ENCODE data around the gene TXNL1. TPM values are rescaled to one million over a fixed set of nuclear protein-coding genes. Genes with fewer than 3 reads are reported as not detected.

The TXNL1 gene
- total RNA-seq, 1 experiment from 2014 or later, result 52.8 TPM

DNA sequence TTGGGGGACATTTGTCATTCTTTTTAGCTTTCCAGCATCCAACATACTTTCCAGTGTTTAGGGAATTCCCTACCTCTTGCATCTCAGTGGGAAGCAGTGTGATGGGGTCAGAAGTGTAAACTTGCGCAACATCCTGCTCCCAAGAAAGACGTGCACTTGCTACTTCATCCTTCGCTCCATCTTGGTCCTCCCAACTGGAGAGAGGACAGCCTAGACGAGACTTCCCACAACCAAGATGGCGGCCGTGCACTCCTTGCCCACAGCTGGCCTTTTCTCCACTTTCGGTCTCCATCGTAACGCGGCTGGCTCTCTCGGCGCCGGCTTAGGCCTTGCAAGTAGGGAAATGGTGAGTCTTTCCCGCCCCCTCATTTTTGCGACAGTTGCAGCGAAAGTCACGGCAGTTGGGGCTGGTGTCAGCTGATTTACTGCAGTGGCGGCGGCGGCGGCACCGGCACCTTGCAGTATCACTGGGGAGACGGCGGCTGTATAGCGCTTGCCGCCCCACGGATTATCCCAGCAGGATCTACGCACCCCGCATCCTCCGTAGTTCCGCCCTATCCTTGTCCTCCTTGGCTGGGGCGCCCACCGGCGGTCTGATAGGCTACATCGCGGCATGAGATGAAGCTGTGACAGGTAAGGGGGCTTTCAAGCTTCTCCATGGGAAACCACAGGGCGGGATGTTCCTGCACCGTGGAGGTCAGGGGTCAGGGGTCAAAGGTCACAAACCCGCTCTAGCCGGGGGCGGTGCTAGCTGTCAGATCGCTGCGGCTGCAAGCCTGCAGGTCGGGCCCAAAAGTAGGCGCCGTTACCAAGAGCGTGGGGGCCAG, 12.8 kb upstream of the TXNL1 start, which contains the start of gene WDR7:
Gene WDR7, plus strand, starts transcription at position 416 of the 827 bp plus-strand sequence. CDS start 21,157 bp downstream, outside the sequence.
- Histone ChIP-seq H3K27ac (ENCODE audit: low read length) (peak within 1 kb of the TSS; percentile 10; the same call in 1 of the 2 replicates), H4K20me1 (ENCODE audit: insufficient read depth, low read depth, low read length) (peaks cover 3% of the 10 kb centered on the region; the same call in 1 of the 2 replicates), H3K9ac (ENCODE audit: low read length) (peak within 1 kb of the TSS; percentile 89), H3K79me2 (ENCODE audit: low read length) (peaks cover 4% of the 10 kb centered on the region; the same call in 1 of the 2 replicates), H3K4me1 (ENCODE audit: low read length) (peaks cover 23% of the 10 kb centered on the region), H3K4me3 (ENCODE audit: low read length) (peak within 1 kb of the TSS; percentile 90), H3K9me3 (ENCODE audit: low read length) (no peaks in the 10 kb centered on the region), H3K4me2 (ENCODE audit: low read depth, low read length, poor library complexity, severe bottlenecking) (peak within 1 kb of the TSS; percentile 84), H3K27me3 (ENCODE audit: low read length) (no peaks in the 10 kb centered on the region), H2AFZ (ENCODE audit: low read length) (peak within 1 kb of the TSS; percentile 86), H3K9me2 (replicated peaks; ENCODE audit: insufficient read depth, low read length) (peaks cover 5% of the 10 kb centered on the region; the same call in 1 of the 2 replicates), H3K36me3 (ENCODE audit: insufficient read depth, low read length) (no peaks in the 10 kb centered on the region)
- DNase-seq, result peak; percentile 98

DNA sequence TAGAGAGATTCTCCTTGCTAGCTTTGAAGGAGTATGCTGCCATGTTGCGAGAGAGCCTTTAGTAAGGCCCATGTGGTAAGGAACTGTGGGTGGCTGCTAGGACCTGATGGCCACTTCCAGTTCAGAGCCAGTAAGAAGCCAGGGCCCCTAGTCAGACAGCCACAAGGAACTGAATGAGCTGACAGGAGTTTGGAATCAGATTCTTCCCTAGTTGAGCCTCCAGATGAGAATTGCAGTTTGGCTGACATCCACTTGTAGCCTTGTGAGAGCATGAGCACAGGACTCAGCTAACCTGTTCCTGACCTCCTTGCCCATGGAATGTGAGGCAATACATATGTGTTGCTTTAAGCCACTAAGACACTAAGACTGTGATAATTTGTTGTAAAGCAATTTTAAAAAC, 11.6 kb upstream of the TXNL1 start:
- Histone ChIP-seq H3K9me3 (ENCODE audit: low read length) (no peaks in the 10 kb centered on the region), H3K4me1 (ENCODE audit: low read length) (peaks cover 26% of the 10 kb centered on the region), H4K20me1 (ENCODE audit: insufficient read depth, low read depth, low read length) (no peaks in the 10 kb centered on the region), H3K27ac (ENCODE audit: low read length) (no peak overlapping the region), H3K27me3 (ENCODE audit: low read length) (no peaks in the 10 kb centered on the region), H3K4me2 (ENCODE audit: low read depth, low read length, poor library complexity, severe bottlenecking) (peak overlapping the region; percentile 84), H3K79me2 (ENCODE audit: low read length) (0 out of 2 replicates have a peak, but pooled peaks cover 4% of the 10 kb centered on the region), H2AFZ (ENCODE audit: low read length) (no peak overlapping the region; the same call in 1 of the 2 replicates), H3K36me3 (ENCODE audit: insufficient read depth, low read length) (no peaks in the 10 kb centered on the region), H3K4me3 (ENCODE audit: low read length) (peak overlapping the region; percentile 90; the same call in 1 of the 2 replicates), H3K9ac (ENCODE audit: low read length) (peak overlapping the region; percentile 89; the same call in 1 of the 2 replicates), H3K9me2 (replicated peaks; ENCODE audit: insufficient read depth, low read length) (peaks cover 5% of the 10 kb centered on the region; the same call in 1 of the 2 replicates)
- no peak for DNase-seq

GRCh38 chr18:56647951-56648893, 9.8 kb upstream of the TXNL1 start:
- DNase-seq, result no peak
- H2AFZ ChIP-seq (ENCODE audit: low read length), result peak overlapping the region; percentile 49; the same call in 1 of the 2 replicates
- H3K9me2 ChIP-seq (replicated peaks; ENCODE audit: insufficient read depth, low read length), result peaks cover 5% of the 10 kb centered on the region; the same call in 1 of the 2 replicates
- no peaks in the 10 kb centered on the region for H3K27me3 ChIP-seq (ENCODE audit: low read length)
- no peak overlapping the region for H3K9ac ChIP-seq (ENCODE audit: low read length)
- no peaks in the 10 kb centered on the region for H4K20me1 ChIP-seq (ENCODE audit: insufficient read depth, low read depth, low read length)
- H3K4me1 ChIP-seq (ENCODE audit: low read length), result peaks cover 26% of the 10 kb centered on the region
- H3K9me3 ChIP-seq (ENCODE audit: low read length), result no peaks in the 10 kb centered on the region
- no peak overlapping the region for H3K4me2 ChIP-seq (ENCODE audit: low read depth, low read length, poor library complexity, severe bottlenecking)
- H3K4me3 ChIP-seq (ENCODE audit: low read length), result no peak overlapping the region
- H3K36me3 ChIP-seq (ENCODE audit: insufficient read depth, low read length), result no peaks in the 10 kb centered on the region
- no peak overlapping the region for H3K27ac ChIP-seq (ENCODE audit: low read length)
- H3K79me2 ChIP-seq (ENCODE audit: low read length), result no peaks in the 10 kb centered on the region

DNA sequence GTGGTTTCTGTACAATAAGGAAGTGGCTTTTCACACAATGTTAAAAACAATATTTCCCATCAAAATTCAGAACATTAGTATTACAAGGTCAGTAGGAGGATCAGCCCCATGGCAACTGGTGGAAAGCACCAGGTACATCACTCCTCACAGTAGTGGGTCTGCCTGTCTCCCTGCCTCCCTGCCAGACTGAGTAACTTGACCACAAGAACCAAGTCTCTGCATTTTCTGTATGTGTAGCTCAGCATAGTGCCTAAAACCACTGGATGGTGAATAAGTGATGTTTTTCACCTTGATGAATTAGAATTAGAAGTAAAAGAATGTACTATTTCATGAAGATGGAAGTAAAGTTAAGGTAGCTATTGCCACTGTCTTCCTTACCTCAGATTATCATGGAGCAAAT, 8.7 kb upstream of the TXNL1 start:
- no peaks in the 10 kb centered on the region for H4K20me1 ChIP-seq (ENCODE audit: insufficient read depth, low read depth, low read length)
- H3K9ac ChIP-seq (ENCODE audit: low read length), result no peak overlapping the region
- no peaks in the 10 kb centered on the region for H3K79me2 ChIP-seq (ENCODE audit: low read length)
- H3K4me2 ChIP-seq (ENCODE audit: low read depth, low read length, poor library complexity, severe bottlenecking), result no peak overlapping the region
- peaks cover 16% of the 10 kb centered on the region for H3K4me1 ChIP-seq (ENCODE audit: low read length)
- H3K27ac ChIP-seq (ENCODE audit: low read length), result no peak overlapping the region
- peaks cover 5% of the 10 kb centered on the region; the same call in 1 of the 2 replicates for H3K9me2 ChIP-seq (replicated peaks; ENCODE audit: insufficient read depth, low read length)
- DNase-seq, result no peak
- no peak overlapping the region for H2AFZ ChIP-seq (ENCODE audit: low read length)
- no peaks in the 10 kb centered on the region for H3K36me3 ChIP-seq (ENCODE audit: insufficient read depth, low read length)
- H3K4me3 ChIP-seq (ENCODE audit: low read length), result no peak overlapping the region
- H3K9me3 ChIP-seq (ENCODE audit: low read length), result no peaks in the 10 kb centered on the region
- no peaks in the 10 kb centered on the region for H3K27me3 ChIP-seq (ENCODE audit: low read length)

DNA sequence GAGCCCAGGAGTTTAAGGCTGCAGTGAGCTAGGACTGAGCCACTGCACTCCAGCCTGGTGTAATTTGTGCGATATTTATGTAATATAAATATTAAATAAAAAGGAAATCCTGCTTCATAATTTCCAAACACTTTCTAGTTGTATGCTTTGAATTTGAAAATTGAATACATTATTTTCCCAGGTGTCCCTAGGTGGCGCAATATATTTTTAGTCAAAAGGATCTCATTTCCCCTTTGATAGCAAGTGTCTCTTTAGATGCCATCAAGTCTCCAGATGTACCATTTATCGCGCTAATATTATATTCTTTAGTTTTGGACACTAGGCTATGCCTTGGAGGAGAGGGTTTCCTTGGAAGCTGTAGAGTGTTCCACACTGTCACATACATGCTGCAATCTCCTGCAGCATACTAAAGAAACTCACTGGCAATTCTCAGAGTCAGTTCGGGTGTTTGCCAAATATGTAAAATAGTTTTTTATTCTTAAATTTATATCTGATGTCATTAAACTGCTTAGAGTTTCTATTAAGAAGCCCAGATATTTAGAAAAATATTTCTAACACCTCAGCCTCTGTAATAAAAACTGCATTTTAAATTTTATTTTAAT, 7.1 kb upstream of the TXNL1 start:
- Histone ChIP-seq H3K4me1 (ENCODE audit: low read length) (peaks cover 10% of the 10 kb centered on the region), H3K36me3 (ENCODE audit: insufficient read depth, low read length) (no peaks in the 10 kb centered on the region), H3K9ac (ENCODE audit: low read length) (no peak overlapping the region), H3K4me2 (ENCODE audit: low read depth, low read length, poor library complexity, severe bottlenecking) (peak overlapping the region; percentile 38), H3K79me2 (ENCODE audit: low read length) (no peaks in the 10 kb centered on the region), H3K4me3 (ENCODE audit: low read length) (no peak overlapping the region), H3K9me2 (replicated peaks; ENCODE audit: insufficient read depth, low read length) (peaks cover 5% of the 10 kb centered on the region; the same call in 1 of the 2 replicates), H3K9me3 (ENCODE audit: low read length) (no peaks in the 10 kb centered on the region), H3K27me3 (ENCODE audit: low read length) (no peaks in the 10 kb centered on the region), H4K20me1 (ENCODE audit: insufficient read depth, low read depth, low read length) (no peaks in the 10 kb centered on the region), H3K27ac (ENCODE audit: low read length) (no peak overlapping the region), H2AFZ (ENCODE audit: low read length) (peak overlapping the region; percentile 69; the same call in 1 of the 2 replicates)
- DNase-seq, result peak; percentile 66

DNA sequence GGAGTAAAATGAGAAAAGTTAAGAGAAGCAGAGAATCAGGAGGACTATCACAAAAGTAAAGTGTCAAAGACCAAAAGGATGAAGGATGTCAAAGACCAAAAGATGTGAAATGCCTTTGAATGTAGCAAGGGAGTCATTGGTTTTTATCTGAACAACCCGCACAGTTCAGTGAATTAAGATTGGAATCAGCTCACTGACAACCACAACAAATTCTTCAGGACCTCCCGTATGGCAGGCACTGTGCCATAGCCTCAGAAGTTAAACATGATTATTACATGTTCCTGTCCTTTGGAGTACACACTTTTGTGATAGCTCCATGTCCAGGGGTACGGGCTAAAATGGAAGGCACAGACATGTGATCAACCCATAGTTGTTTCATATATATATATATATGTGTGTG, 5.0 kb upstream of the TXNL1 start:
- Histone ChIP-seq H3K9me2 (replicated peaks; ENCODE audit: insufficient read depth, low read length) (no peaks in the 10 kb centered on the region), H3K4me2 (ENCODE audit: low read depth, low read length, poor library complexity, severe bottlenecking) (no peak overlapping the region), H2AFZ (ENCODE audit: low read length) (no peak overlapping the region), H3K9ac (ENCODE audit: low read length) (no peak overlapping the region), H3K27ac (ENCODE audit: low read length) (no peak overlapping the region), H3K9me3 (ENCODE audit: low read length) (no peaks in the 10 kb centered on the region), H3K36me3 (ENCODE audit: insufficient read depth, low read length) (no peaks in the 10 kb centered on the region), H3K79me2 (ENCODE audit: low read length) (no peaks in the 10 kb centered on the region; the same call in 1 of the 2 replicates), H3K4me3 (ENCODE audit: low read length) (no peak overlapping the region), H3K4me1 (ENCODE audit: low read length) (peaks cover 10% of the 10 kb centered on the region), H3K27me3 (ENCODE audit: low read length) (no peaks in the 10 kb centered on the region), H4K20me1 (ENCODE audit: insufficient read depth, low read depth, low read length) (no peaks in the 10 kb centered on the region)
- no peak for DNase-seq

GRCh38 chr18:56641714-56642337, 3.4 kb upstream of the TXNL1 start:
- Histone ChIP-seq H3K9me2 (replicated peaks; ENCODE audit: insufficient read depth, low read length) (no peaks in the 10 kb centered on the region), H2AFZ (ENCODE audit: low read length) (no peak overlapping the region), H3K9me3 (ENCODE audit: low read length) (no peaks in the 10 kb centered on the region), H3K9ac (ENCODE audit: low read length) (no peak overlapping the region), H3K79me2 (ENCODE audit: low read length) (peaks cover 16% of the 10 kb centered on the region), H3K27me3 (ENCODE audit: low read length) (no peaks in the 10 kb centered on the region), H3K4me2 (ENCODE audit: low read depth, low read length, poor library complexity, severe bottlenecking) (no peak overlapping the region), H4K20me1 (ENCODE audit: insufficient read depth, low read depth, low read length) (peaks cover 10% of the 10 kb centered on the region; the same call in 1 of the 2 replicates), H3K4me3 (ENCODE audit: low read length) (no peak overlapping the region), H3K4me1 (ENCODE audit: low read length) (peaks cover 13% of the 10 kb centered on the region), H3K27ac (ENCODE audit: low read length) (no peak overlapping the region), H3K36me3 (ENCODE audit: insufficient read depth, low read length) (no peaks in the 10 kb centered on the region)
- DNase-seq, result no peak

All from Karpas-422 (cell line).